GM21717 (cell line): Measurements from ENCODE around the gene SMIM38.
"Not testable (repeated sequence)": the region's sequence is repeated elsewhere in the genome, so short reads cannot be mapped to it uniquely, and the experiment has no call there.

Experiments
- ATAC-seq: cut with Tn5 transposase; IDR thresholded peaks from one replicate; pipeline ENCODE4 v1.9.1; 2021; ENCODE audit warnings: mild to moderate bottlenecking, moderate library complexity; ENCODE audit not compliant: unreplicated experiment

SMIM38 gene

DNA sequence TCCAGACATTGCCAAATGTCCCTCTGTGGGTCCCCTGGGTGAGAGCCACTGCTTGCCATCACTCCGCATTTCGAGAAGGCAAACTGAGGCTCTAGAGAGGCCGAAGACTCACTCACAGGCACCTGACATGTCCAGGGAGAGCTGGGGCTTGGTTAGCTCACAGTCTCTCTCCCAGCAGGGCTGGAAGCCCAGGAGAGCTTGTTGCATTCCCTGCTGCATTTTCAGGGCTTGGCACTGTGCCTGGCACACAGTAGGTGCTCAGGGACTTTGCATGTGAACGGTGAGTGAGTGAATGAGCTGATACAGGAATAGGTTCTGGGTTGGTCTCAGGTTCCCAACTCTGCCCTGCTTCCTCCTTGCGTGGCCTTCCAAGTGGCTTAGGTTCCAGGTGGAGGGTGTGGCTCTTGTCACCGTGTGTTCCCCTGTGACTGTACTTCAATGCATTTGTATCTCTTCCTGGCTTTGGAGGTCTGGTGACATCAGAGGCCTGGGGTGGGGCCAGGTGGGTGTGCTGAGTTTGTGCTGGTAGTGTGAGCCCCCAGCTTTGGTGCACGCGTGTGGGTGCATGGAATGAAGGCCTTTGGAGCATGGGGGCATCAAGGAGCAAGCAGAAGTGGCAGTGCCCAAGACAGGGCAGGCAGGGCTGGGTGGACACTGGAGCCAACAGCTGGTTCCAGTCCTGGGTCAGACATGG is 18.4 kb upstream of the SMIM38 start:
- ATAC-seq: no peak

DNA sequence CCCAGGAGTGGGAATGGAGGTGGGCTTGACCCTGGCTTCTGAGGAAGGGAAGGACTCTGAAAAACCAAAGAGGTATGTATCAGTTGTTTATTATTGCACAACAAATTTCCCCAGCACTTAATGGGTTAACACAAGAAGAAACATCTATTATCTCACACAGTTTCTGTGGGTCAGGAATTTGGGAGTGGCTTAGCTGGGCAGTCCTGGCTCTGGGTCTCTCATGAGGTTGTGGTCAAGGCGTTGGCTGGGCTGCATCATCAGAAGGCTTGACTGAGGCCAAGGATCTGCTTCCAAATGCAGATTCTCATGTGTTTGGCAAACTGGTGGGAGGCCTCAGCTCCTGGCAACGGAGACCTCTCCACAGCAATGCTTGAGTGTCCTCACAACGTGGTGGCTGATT is 17.5 kb upstream of the SMIM38 start:
- no peak for ATAC-seq

DNA sequence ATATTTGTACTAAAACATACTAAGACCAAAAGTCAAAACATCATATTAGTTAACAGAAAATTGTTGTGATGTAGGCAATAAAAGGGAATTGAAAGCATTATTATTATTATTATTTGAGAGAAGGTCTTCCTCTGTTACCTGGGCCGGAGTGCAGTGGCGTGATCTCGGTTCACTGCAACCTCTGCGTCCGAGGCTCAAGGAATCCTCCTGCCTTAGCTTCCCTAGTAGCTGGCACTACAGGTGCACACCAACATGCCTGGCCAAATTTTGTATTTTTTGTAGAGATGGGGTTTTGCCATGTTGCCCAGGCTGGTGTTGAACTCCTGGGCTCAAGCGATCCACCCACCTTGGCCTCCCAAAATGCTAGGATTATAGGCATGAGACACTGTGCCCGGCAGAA is 15.6 kb upstream of the SMIM38 start:
- ATAC-seq: not testable (repeated sequence)

DNA sequence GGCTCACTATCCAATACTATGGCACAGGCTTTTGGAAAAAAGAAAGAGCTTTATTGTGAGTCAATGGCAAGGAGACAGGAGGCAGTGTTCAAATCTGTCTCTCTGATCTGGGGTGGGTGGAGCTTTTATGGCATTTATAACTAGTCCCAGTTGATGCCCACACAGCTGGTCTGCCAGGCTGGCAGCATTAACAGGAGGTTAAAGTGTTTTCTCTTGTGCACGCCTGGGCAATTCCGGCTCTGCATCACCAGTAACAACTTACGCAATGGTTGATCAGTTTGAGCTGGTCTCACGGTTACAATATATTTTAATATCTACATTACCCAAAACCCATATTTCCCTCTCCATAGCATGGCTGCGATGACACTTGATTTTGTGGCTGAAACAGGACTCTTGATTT is 15.1 kb upstream of the SMIM38 start:
- no peak for ATAC-seq

DNA sequence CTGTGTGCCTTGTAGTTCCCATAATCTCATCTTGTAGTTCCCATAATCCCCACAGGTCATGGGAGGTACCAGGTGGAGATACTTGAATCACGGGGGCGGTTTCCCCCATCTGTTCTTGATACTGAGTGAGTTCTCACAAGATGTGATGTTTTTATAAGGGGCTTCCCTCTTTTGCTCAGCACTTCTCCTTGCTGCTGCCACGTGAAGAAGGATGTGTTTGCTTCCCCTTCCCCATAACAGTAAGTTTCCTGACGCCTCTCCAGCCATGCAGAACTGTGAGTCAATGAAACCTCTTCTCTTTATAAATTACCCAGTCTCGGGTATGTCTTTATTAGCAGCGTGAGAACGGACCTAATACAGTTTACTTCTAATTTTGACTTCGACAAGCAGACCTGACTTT is 14.0 kb upstream of the SMIM38 start:
- ATAC-seq: no peak

DNA sequence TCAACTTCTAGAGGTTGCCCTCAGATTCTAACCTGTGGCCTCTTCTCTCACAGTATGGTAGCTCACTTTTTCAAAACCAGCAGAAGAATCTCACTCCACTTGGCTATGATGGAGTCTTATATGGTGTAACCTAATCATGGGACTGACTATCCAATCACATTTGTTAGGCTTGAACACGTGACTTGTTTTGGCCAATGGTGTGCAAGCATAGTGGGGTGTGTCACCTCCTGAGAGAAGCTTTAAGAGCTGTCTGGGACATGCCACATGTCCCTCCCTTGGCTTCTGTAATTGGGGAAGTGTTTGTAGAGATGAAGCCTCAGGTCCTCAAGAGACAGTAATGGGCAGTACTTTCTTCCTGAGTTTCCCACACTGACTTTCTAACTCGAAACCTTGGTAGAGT is 12.8 kb upstream of the SMIM38 start:
- ATAC-seq: no peak

DNA sequence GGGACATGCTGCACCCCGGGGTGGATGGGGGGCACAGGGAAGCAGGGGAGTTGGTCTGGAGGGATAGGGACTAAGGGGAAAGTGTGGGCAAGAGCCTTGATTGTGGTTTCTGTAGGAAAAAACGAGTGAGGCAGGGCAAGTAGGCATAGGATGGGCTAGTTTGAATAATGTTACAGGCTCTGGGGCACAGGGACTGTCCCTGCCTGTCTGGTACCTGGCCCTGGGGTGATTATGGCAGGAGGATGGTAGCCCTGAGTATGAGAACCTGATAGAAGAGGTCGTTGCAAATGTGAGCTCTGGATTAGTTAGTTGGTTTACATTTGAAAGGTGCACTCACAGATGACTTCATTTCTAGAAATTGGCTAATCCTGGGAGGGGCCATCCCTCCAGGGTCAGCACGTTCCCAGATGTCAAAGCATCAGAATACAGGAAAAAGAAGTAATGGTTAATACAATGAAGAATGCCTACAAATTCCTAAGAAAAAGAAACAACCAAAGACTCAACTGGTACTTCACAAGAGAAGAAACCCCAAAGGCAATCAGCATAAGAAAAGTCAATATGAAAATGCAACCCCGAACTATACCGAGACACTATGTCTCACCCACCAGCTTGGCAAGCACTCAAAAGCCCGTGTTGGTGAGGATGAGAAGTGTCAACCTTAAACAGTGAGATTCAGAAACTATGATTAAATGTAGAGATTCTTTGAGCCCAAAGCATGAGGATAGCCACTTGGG is 11.3 kb upstream of the SMIM38 start:
- ATAC-seq: no peak

DNA sequence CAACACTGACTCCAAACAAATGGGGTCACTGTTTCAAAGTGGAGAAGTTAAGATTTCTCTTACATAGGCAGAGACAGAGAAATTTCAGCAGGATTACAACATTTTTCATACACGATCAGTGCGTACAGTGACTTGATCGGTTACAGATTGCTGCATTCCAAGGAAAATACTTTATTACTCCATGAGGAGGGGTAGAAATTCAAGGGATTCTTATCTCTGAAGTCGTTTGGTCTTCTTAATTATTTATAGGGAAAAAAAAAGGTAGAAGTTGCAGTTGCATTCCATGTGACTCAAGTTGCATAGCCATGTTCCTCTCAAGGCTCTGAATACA is 10.7 kb upstream of the SMIM38 start:
- no peak for ATAC-seq

DNA sequence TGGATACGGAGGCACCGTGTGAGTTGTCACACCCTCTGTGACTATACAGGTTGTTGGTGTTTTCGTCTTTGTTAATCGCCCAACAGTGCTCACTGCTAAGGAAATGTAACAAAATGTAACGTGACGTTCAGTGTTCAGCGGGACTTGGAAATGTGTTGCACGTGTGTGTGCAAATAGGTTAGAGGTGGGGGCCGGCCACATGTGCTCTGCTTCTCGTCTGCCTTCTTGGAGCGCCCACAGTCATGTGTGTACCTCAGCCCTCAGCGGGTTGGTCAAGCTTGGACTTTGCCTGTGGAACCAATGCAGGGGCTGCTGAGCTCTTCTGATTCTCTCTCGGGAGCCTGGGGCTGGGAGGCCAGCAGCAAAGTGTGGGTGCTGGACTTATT is 7.4 kb upstream of the SMIM38 start:
- no peak for ATAC-seq

DNA sequence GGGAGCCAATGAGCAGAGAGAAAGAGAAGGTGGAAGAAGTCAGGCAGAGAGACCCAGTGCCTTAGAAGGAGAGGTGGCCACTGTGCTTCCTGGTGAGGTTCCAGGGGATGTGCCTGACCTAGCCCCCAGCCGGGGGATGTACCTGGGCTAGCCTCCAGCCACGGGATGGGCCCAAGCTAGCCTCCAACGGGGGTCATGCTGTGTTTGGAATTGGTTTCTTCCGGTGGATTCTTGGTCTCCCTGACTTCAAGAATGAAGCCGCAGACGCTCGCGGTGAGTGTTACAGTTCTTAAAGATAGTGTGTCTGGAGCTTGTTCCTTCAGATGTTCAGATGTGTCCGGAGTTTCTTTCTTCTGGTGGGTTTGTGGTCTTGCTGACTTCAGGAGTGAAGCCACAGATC is 6.9 kb upstream of the SMIM38 start:
- no peak for ATAC-seq

DNA sequence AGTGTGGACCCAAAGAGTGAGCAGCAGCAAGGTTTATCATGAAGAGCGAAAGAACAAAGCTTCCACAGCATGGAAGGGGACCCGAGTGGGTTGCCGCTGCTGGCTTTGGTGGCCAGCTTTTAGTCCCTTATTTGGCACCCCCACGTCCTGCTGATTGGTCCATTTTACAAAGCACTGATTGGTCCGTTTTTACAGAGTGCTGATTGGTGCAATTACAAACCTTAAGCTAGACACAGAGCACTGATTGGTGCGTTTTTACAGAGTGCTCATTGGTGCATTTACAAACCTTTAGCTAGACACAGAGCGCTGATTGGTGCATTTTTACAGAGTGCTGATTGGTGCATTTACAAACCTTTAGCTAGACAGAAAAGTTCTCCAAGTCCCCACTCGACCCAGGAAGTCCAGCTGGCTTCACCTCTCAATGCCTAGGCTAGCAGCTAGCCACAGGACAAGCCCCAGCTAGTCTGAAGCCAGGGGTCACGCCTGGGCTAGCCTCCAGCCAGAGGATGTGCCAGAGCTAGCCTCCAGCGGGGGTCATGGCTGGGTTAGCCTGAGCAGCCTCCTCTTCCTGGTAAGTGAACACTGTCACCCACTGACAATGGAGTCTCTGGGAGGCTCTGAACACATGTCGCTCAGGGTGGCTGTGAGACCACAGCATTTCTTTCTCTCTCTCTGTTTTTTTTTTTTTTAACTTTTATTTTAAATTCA is 6.2 kb upstream of the SMIM38 start:
- ATAC-seq: not testable (repeated sequence)

DNA sequence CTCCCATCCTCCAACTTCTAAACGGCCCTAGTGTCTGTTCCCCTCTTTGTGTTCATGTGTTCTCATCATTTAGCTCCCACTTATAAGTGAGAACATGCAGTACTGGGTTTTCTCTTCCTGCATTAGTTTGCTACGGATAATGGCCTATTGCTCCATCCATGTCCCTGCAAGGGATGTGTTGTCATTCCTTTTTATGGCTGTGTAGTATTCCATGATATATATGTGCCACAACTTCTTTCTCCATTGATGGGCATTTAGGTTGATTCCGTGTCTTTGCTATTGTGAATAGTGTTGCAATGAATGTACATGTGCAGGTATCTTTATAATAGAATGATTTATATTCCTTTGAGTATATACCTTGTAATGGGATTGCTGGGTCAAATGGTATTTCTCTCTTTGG is 5.6 kb upstream of the SMIM38 start:
- ATAC-seq: no peak

DNA sequence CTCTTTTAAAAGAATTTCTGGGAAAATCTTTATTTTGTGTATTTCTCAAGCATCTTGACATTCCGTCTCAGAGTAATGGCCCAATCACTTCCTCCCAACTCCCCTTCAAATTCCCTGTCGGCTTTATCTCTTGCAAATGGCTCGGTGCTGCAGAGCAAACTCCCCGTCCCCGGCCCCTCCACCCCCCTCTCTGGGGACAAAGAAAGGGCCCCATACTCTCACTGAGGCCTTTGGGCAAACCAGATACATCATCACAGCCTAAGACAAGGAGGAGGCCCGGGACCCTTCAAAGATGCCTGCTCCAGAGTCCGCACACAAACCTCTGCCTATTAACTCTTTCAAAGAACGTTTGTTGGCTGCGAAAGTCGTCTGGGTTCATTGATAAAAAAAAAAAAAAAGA is 3.9 kb upstream of the SMIM38 start:
- ATAC-seq: no peak

DNA sequence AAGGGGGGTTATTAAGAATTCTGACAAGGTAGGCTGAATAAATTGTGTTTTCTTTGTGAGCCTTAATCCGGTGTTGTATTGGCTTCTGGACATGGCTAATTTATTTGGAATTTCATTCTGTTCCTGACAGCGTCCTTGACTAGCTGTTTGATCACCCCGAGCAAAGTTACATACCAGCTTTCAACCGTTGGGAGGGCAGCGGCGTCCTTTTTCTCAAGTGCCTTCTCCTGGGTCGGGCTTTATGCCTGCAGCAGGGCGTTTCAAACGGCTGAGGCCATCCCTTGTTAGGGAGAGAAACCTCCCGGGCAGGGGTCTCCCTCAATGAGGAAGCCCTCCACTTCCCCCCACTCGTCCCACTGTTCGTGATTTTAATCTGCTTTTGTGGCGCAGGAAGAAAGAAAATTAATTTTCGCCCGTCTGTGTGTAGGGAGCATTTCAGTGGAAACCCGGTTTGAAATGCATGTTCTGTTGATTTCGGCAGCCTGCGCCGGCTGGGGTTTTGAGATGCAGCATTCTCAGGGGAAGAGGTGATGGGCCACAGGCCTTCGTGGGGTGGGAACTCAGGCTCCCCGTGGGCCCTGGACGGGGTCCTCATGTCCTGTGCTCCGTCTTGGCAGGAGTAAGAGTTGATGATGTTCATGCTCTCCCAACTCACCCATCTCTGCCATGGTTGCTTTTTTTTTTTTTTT is 2.9 kb upstream of the SMIM38 start:
- no peak for ATAC-seq

DNA sequence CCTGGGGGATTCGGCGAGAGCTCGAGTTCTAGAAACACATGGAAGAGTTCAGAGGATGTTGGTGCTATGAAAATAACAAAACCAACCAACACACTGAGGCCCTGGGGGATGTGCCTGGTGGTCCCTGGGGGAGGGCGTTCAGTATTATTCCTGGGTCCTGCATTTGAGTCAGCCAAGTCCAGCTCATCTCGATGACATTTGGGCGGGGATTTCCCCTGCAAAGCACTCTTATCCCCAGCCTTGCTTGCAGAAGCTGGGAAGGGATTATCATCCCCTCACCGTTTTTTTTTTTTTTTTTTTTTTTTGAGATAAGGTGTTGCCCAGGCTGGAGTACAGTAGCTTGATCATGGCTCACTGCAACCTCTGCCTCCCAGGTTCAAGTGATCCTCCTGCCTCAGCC is 2.1 kb upstream of the SMIM38 start:
- ATAC-seq: no peak

DNA sequence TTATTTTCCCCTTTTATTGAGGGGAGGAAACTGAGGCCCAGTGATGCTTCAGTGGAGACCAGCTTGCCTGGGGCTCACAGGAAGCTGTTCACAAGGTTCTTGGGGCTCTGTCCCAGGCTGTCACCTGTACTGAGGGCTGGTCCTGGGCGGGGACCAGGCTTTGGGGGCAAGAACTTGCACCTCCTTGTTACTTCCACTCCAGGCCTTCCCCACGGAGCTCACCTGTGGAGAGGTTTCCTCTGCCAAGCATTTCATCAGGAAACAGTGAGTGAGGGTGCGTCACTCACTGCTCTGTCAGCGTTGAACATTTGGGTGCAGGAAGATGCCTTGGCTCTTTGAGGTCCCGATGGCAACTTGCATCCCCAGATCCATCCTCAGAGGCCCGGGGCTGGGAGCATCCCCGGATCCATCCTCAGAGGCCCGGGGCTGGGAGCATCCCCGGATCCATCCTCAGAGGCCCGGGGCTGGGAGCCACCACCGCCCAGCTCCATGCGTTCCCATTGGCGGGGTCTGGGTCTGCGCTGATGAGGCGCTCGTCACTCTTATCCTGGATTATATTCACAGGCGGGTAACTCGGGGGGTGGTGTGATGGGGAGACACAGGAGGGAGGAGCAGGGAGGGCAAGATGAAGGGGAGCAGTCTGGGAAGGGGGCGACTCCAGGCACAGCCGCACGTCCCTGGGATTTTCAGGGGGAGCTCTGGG is 1.4 kb upstream of the SMIM38 start:
- ATAC-seq: no peak

DNA sequence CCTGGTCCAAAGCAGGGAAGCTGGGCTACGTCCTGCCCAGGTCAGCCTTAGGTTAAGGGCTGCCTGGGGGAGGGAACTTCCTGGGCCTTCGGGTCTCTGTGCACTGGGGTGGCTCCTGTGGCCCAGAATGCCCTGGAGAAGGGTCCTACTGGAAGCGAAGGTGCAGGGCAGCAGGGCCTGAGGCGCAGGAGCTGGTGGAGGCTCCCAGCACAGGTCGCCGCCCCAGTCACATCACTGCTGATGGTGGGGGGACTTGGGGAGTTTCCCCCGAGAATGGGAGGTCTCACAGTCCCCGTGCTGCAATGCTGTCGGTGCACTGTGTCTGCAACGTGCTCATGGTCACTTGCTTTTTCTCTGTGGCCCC is 815 bp upstream of the SMIM38 start:
- no peak for ATAC-seq

DNA sequence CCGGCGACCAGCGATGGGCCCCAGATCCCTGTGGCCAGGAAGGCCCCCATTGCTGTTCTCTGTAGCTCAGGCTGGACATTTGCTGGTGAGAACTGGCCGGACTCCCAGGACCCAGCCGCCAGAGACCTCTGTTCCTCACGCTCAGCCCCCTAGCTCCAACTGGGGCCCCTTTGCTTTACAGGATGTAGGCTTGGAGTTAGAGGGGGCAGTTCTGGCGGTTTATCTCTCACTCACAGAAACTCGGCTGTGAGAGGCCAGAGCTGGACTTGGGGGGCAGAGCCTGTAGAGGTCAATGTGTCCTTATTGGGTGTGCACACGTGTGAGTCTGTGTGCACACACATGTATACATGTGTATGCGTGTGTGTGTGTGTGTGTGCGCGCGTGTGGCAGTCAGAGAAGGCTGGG is 502 bp downstream of the SMIM38 start:
- no peak for ATAC-seq

DNA sequence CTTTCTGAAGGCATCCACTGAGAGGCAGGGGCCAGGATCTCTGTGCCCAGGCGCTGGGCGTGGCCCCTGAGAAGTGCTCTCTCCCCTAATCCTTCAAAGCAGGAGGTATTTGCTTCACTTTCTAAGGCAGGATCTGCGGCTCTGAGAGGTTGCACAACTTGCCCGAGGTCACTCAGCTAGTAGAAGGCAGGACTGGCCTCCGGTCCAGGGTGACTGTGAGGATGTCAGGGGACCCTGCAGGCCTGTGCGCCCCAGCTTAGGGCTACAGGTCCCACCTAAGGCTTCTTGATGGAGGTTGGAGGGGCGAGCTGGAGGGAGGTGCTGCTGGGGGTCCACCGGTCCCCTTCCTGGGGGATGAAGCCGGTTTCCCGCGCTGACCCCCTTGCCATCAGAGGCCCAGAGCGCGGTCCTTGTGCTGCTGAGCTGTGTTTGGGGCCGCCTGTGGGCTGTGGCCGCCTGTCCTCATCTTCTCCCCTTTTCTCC is 979 bp downstream of the SMIM38 start:
- ATAC-seq: no peak

DNA sequence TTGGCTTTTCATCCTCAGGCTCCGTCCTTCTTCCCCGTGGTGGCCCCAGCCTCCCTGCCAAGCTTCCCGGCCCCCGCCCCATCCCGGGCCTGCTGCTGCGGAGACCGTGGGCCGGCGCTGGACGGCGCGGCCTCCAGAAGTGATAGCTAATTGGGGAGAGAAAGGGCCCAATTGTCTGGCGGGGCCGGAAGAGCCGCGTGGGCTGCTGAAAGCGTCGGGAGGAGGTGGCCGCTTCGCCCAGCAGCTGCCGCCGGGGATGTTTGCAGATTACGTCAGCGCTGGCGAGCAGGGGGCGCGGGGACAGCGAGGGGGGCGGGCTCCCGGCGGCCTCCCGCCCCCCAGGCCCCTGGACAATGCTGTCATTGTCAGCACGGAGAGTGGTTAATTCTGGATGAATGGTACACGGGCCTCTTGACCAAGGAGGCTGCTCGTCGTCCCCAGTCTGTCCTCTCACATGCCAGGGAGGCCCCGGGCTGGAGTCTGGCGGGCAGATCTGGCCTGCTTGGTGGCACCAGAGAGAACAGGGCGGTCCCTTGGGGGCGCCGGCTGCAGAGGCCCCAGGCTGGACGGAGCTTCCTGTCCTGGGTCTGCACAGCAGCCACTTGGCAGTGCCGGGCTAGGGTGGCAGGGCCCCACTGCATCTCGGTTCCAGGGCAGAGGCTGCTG is 1.6 kb downstream of the SMIM38 start:
- no peak for ATAC-seq

DNA sequence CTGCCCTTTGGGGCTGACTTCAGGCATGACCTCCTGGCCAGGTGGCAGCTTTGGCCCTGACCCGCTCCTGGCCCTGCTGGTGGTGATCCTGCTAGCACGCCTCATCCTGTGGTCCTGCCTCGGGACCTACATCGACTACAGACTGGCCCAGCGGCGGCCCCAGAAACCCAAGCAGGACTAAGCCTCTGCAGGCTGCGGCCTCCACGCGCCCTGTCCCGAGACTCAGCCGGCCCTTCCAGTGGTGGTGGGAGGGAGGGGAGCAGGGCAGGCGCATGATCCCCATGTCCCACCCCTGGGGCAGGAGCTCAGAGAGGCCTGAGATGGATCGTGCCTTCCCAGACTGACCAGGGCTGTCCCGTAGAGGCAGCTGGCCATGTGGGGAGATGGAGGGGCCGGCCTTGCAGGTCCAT is 2.1 kb downstream of the SMIM38 start:
- ATAC-seq: no peak
